Colonic mucosa (tissue), 4 donors: ENCODE data around the gene RIMS1. TPM values are rescaled to one million over a fixed set of nuclear protein-coding genes. Genes with fewer than 3 reads are reported as not detected.

Source experiments
- DNase-seq: peaks from one replicate; pipeline ENCODE4 v3.0.0-alpha.2; 2020
- H3K27ac ChIP-seq: fragments of 200-600 bp; one replicate; pipeline ENCODE4 v1.8.0; 2021
- H3K27me3 ChIP-seq: fragments of 200-600 bp; one replicate; pipeline ENCODE4 v1.8.0; 2021
- H3K36me3 ChIP-seq: fragments of 200-600 bp; one replicate; pipeline ENCODE4 v1.8.0; 2021
- H3K4me1 ChIP-seq: fragments of 200-600 bp; one replicate; pipeline ENCODE4 v1.8.0; 2021; ENCODE audit warnings: mild to moderate bottlenecking
- H3K4me3 ChIP-seq: fragments of 200-600 bp; one replicate; pipeline ENCODE4 v1.8.0; 2021
- H3K9ac ChIP-seq, 2 donors: one replicate each; pipeline ENCODE4 v1.7.0; 2013; ENCODE audit warnings: control low read depth in 2 of 2, low read depth in 2 of 2, low read length in 2 of 2
- H3K9me3 ChIP-seq: fragments of 200-600 bp; one replicate; pipeline ENCODE4 v1.8.0; 2021
- intact Hi-C: fragments of 100-400 bp; cut with DNase I; formaldehyde crosslinking; loops from one replicate; pipeline ENCODE4 v1.14.1; 2022
- total RNA-seq, 2 donors: library from RNA; stranded (reverse); fragmentation: NEBNext Ultra II Directional in 1 of 2; extraction: Animal tissue kit (Norgen Biotek cat#: 25700) in 1 of 2; gene quantifications; one replicate each; pipeline ENCODE4 v1.2.1, GENCODE V29; 2021
- TF ChIP-seq, protein P1 (sequence below): fragments of 200-600 bp; IDR thresholded peaks from one replicate; pipeline ENCODE4 v1.8.0; 2022; ENCODE audit warnings: antibody characterized with exemption, mild to moderate bottlenecking
- donor health status: healthy.
- donor health status: DM: no; HTN: no; CAD: no.
- donor health status: DM: no; HTN: no; CAD: no.

The RIMS1 gene
- total RNA-seq, 2 donors from 2014 or later: 0.17 to 0.56 TPM

DNA sequence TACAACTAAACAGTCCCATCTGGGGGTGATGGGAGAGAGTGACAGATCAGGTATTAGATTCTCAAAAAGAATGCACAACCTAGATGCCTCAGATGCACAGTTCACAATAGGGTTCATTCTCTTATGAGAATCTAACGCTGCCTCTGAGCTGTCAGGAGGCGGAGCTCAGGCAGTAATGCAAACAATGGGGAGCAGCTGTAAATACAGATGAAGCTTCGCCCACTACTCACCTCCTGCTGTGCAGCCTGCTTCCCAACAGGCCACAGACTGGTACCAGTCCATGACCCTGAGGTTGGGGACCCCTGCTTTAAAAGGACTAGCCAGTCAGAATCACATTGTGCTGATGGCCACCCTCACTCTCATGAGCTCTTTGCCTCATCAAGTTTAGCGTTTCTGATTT lies 488.5 kb downstream of the RIMS1 start:
- DNase-seq: no peak
- intact Hi-C loops: no loop called here
- TF ChIP-seq, protein P1, sequence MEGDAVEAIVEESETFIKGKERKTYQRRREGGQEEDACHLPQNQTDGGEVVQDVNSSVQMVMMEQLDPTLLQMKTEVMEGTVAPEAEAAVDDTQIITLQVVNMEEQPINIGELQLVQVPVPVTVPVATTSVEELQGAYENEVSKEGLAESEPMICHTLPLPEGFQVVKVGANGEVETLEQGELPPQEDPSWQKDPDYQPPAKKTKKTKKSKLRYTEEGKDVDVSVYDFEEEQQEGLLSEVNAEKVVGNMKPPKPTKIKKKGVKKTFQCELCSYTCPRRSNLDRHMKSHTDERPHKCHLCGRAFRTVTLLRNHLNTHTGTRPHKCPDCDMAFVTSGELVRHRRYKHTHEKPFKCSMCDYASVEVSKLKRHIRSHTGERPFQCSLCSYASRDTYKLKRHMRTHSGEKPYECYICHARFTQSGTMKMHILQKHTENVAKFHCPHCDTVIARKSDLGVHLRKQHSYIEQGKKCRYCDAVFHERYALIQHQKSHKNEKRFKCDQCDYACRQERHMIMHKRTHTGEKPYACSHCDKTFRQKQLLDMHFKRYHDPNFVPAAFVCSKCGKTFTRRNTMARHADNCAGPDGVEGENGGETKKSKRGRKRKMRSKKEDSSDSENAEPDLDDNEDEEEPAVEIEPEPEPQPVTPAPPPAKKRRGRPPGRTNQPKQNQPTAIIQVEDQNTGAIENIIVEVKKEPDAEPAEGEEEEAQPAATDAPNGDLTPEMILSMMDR: no peak
- H3K27me3 ChIP-seq: no peaks in the 10 kb centered on the region
- H3K36me3 ChIP-seq: no peaks in the 10 kb centered on the region
- H3K27ac ChIP-seq: no peak overlapping the region
- H3K4me3 ChIP-seq: no peak overlapping the region
- no peaks in the 10 kb centered on the region for H3K9me3 ChIP-seq
- no peak overlapping the region for H3K9ac ChIP-seq
- H3K4me1 ChIP-seq: no peaks in the 10 kb centered on the region

DNA sequence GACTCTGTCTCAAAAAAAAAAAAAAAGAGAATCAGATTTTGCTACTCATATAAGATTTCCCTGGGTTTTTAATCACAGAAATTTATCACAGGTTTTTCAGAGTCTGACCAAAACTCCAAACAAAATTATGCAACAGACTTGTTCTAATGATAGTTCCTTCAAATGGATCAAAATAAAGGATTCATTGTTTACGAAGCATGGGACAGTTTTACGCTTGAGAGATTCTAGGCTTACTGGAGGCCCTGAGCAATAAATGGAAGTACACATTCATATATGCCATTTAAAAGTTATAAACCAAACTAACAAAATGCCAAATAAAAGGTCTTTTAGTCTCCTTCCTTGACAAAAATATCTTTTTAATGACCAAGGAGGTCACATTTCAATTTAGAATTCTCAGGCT lies 490.4 kb downstream of the RIMS1 start:
- TF ChIP-seq, protein P1: no peak
- Histone ChIP-seq H3K4me1 (no peaks in the 10 kb centered on the region), H3K9me3 (no peaks in the 10 kb centered on the region), H3K36me3 (no peaks in the 10 kb centered on the region), H3K9ac (no peak overlapping the region), H3K27ac (no peak overlapping the region), H3K4me3 (no peak overlapping the region), H3K27me3 (no peaks in the 10 kb centered on the region)
- intact Hi-C loops: no loop called here
- DNase-seq: no peak

DNA sequence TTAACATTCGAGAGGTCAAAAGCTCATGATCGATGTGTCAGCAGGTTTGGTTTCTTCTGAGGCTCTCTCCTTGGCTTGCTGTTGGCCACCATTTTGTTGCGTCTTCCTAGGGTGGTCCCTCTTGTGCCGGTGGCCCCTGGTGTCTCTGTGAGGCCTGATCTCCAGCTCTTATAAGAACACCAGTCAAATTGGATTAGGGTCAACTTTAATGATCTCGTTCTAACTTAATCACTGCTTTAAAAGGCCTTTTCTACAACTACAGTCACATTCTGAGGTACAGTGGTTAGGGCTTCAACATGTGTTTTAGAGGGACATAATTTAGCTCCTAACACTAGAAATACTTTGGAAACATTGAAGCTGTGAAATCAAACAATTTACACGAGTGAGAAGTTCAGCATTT lies 494.7 kb downstream of the RIMS1 start:
- H3K4me3 ChIP-seq: no peak overlapping the region
- no peak overlapping the region for H3K9ac ChIP-seq
- TF ChIP-seq, protein P1: no peak
- no peak for DNase-seq
- H3K4me1 ChIP-seq: no peaks in the 10 kb centered on the region
- no peaks in the 10 kb centered on the region for H3K36me3 ChIP-seq
- H3K27me3 ChIP-seq: no peaks in the 10 kb centered on the region
- no peaks in the 10 kb centered on the region for H3K9me3 ChIP-seq
- H3K27ac ChIP-seq: no peak overlapping the region
- intact Hi-C loops: no loop called here

DNA sequence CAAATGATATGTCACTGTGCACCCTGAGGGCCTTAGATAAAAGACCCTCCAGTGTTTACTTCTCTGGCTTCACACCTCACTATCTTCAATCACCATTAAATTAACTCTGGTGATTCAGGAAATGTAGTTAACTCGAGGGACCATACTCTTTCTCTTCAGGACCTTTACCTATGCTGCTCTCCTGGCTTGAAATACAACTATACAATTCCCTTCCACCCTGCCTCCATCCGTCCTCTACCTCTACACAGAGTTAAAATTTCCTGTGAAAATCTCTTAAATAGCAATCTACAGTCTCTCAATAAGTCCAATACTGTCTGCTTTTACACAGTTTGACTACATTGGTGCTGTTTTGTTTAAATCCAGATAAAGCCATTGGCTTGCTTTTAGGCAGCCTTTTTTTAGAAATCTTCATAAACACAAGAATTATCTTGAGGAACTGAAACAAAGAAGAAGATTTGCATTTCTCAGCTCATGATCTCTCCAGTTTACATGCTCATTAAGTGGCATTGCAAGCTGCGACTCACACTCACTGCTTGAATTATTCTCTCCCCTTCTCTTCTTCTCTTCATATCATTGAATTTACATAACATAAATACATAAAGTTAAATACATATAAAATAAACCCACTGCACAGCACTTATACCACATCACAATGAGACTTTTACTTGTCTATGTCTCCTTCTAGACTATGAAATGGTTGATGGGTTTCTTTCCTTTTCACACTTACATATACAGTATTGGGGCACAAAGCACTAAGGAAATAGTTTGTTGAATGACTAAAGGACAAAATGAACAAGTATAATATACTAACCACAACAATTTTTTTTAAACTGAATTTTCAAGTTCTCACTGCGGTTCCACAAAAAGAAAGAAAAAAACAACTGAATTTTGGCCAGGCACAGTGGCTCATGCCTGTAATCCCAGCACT lies 496.5 kb downstream of the RIMS1 start:
- no peak overlapping the region for H3K4me3 ChIP-seq
- no peaks in the 10 kb centered on the region for H3K36me3 ChIP-seq
- no peaks in the 10 kb centered on the region for H3K4me1 ChIP-seq
- TF ChIP-seq, protein P1: no peak
- intact Hi-C loops: no loop called here
- H3K27ac ChIP-seq: no peak overlapping the region
- H3K27me3 ChIP-seq: no peaks in the 10 kb centered on the region
- H3K9me3 ChIP-seq: no peaks in the 10 kb centered on the region
- H3K9ac ChIP-seq: no peak overlapping the region
- no peak for DNase-seq

DNA sequence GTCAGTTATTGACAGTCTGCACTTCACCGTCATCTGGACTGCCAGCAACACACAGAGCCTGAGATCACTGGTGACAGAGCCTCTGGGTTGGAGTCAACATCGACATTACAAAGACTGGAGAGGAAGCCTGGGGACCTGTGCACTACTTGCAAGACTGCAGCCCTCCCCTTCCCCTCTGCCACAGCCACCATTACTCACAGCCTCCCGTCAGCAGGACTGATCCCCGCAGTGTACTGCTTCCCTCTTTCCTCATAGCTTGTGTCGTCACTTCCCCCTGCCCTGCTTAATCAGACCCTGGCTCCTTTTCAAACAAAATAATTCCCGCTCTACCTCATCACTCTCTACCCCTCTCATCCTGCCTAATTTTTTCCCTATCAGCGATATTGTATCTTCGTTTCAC lies 500.0 kb downstream of the RIMS1 start:
- no peak overlapping the region for H3K4me3 ChIP-seq
- intact Hi-C loops: no loop called here
- H3K9ac ChIP-seq: no peak overlapping the region
- H3K27ac ChIP-seq: no peak overlapping the region
- DNase-seq: no peak
- H3K27me3 ChIP-seq: no peaks in the 10 kb centered on the region
- TF ChIP-seq, protein P1: no peak
- no peaks in the 10 kb centered on the region for H3K9me3 ChIP-seq
- no peaks in the 10 kb centered on the region for H3K4me1 ChIP-seq
- no peaks in the 10 kb centered on the region for H3K36me3 ChIP-seq
